Measurements from ENCODE around the gene WDR46. TPM values are rescaled to one million over a fixed set of nuclear protein-coding genes. Genes with fewer than 3 reads are reported as not detected.

The WDR46 gene
- polyA plus RNA-seq, 1 donor from 2014 or later, result 68.7 TPM

DNA sequence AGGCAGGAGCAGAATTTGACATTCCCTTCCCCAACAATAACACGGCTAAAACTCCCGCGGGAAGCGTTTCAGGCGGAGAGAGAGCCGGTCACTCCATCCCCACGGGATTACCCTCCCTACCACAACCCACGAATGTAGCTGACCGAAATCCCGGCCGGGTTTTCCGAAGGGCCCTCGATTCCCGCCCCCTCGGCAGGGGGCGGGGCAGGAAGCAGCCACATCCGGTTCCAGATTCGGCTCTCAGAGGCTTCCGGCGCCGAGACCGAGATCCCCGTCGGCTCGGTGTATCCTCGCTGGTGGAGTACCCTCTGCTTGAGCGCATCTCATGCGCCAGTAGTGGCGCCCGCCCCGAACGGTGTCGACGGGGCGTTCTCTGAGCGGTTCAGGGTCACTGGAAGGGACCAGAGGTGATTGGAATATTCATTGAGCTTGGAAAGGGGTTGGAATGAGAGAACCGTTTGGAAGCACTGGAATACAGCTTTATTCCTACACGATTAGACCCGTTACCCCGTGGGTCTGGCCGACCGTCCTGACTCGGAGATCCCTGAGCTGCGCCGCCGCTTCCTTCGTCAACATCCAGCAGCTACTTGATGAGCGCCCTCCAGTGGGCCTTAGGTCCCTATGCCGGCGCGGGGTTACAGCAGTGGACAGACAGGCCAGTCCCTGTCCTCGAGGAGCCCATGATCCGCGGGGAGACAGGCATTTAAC is 10.4 kb upstream of the WDR46 start:
- Mint-ChIP-seq H3K36me3 (peaks cover 4% of the 10 kb centered on the region), H3K9me3 (no peaks in the 10 kb centered on the region), H3K27me3 (no peaks in the 10 kb centered on the region), H3K4me1 (peaks cover 15 to 28% (median 22%) of the 10 kb centered on the region in 3 donors), H3K4me3 (peak overlapping the region; percentile 92 to 99 (median 97)), H3K27ac (peak overlapping the region; percentile 98 to 99 (median 99))

- H3K27ac Mint-ChIP-seq, result peak within 1 kb of the TSS; percentile 98 to 99 (median 99)
- peaks cover 4% of the 10 kb centered on the region for H3K36me3 Mint-ChIP-seq
- H3K27me3 Mint-ChIP-seq, result no peaks in the 10 kb centered on the region
- H3K4me3 Mint-ChIP-seq, result peak within 1 kb of the TSS; percentile 92 to 99 (median 97)
- H3K4me1 Mint-ChIP-seq, result peaks cover 15 to 26% (median 22%) of the 10 kb centered on the region in 3 donors
- no peaks in the 10 kb centered on the region for H3K9me3 Mint-ChIP-seq
These were observed 9.8 kb upstream of the WDR46 start, which contains the start of gene RGL2 for GRCh38 chr6:33298773-33299236. TSS of gene RGL2 (minus strand) at chr6:33298942. CDS start at chr6:33298610, 332 bp downstream.

- H3K27ac Mint-ChIP-seq, result peak overlapping the region; percentile 98 to 99 (median 99)
- H3K36me3 Mint-ChIP-seq, result peaks cover 4% of the 10 kb centered on the region
- no peaks in the 10 kb centered on the region for H3K27me3 Mint-ChIP-seq
- peaks cover 15 to 22% (median 19%) of the 10 kb centered on the region in 3 donors for H3K4me1 Mint-ChIP-seq
- no peaks in the 10 kb centered on the region for H3K9me3 Mint-ChIP-seq
- H3K4me3 Mint-ChIP-seq, result peak overlapping the region; percentile 92 to 99 (median 97)
These were observed 9.1 kb upstream of the WDR46 start for GRCh38 chr6:33297956-33298772.

DNA sequence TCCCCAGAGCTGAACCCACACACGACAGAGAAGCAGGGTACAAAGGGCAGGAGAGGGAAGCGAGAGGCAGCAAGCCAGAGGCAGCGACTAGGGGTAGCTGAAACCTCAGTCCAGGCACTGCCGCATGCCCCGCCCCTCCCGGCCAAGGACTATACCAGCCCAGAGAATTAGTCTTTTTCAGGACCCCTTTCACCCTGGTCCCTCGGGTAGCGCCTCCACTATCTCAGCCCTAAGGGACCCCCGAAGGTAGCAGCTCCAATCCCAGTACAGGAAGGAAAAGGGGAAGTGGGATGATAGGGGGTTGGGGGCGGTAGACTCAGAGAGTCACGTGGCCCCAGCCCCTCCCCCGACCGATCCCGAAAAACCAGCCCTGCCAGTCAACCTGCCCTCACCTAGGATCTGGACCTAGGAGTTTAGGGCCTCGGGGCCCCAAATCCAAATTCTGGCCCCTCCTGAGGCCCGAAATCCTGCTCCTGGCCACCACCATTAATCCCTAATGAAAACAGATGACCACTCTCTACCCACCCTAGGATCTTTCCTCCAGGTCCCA is 8.4 kb upstream of the WDR46 start:
- Mint-ChIP-seq H3K27ac (peak overlapping the region; percentile 89 to 99 (median 99)), H3K4me3 (peak overlapping the region; percentile 75 to 99 (median 95)), H3K4me1 (peaks cover 15 to 22% (median 19%) of the 10 kb centered on the region in 3 donors), H3K36me3 (peaks cover 6% of the 10 kb centered on the region), H3K9me3 (no peaks in the 10 kb centered on the region), H3K27me3 (no peaks in the 10 kb centered on the region)

DNA sequence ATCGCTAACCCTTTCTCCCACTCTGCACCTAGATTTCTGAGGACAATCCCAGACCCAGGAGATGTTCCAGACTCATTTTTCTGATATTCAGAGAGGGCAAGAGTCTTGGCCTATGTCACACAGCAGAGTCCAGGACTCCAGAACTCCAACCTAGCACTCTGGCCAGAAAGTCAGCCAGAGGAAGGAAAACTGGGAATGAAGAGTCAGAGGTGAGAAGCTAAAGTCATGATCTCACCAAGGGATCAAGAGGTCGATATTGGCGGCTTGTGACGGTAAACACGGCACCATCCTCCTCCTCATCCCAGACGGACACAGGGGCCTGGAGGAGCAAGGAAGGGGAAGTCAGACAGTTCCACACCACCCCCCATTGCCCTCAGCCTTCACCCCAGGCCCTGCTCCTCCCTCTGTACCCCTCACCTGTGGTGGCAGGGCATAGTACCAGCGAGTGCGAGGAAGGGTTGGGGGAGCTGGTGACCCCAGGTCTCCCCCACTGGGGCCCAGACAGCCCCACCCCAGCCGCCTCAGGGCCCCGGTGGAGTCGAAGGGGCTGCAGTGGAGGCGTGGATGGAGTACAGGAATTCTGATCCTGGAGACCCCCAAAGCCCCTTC is 7.9 kb upstream of the WDR46 start:
- H3K27ac Mint-ChIP-seq, result peak overlapping the region; percentile 89 to 99 (median 99)
- H3K9me3 Mint-ChIP-seq, result no peaks in the 10 kb centered on the region
- H3K27me3 Mint-ChIP-seq, result no peaks in the 10 kb centered on the region
- peaks cover 15 to 22% (median 19%) of the 10 kb centered on the region in 3 donors for H3K4me1 Mint-ChIP-seq
- H3K36me3 Mint-ChIP-seq, result peaks cover 6% of the 10 kb centered on the region
- peak overlapping the region; percentile 75 to 99 (median 95) for H3K4me3 Mint-ChIP-seq

DNA sequence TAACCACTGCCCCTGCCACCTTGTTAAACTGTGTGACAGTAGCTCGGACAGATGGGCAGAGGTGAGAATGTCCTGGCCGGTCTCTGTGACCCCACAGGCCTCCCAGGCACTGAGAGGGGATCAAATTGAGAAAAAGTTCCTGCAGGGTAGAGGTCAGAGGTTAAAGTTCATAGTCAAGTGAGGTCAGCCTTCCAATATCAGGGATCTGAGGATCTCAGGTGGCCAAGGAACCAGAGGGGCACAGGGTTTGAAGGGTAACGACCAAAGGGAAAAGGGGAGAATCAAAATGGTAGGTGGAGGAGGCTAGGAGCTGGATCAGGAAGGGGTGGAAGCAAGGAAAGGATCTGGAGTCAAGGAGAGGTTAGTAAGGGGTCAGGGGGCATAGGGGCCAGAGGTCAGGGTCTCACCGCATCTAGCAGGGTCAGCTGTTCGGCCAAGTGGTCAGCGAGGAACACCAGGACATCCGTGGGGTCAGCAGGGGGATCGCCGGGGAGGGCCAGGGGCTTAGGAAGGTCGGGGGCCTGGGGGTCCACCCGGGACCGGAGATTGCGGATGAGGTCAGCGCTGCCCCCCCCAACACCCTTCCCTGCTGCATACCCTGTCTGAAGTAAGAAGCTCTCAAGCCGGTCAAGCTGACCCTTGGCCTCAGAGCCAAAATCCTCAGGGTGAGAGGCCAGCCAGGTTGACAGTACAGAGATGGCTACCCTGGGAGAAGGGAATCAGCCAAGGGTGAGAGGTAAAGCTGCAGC is 6.8 kb upstream of the WDR46 start:
- Mint-ChIP-seq H3K36me3 (peaks cover 6% of the 10 kb centered on the region), H3K27me3 (no peaks in the 10 kb centered on the region), H3K27ac (no peak overlapping the region), H3K4me3 (peak overlapping the region in 3 of 4 donors; percentile 23 to 99 (median 43)), H3K9me3 (no peaks in the 10 kb centered on the region), H3K4me1 (peaks cover 14 to 25% (median 19%) of the 10 kb centered on the region in 3 donors)

GRCh38 chr6:33294086-33294823 is 5.2 kb upstream of the WDR46 start:
- peak overlapping the region in 2 of 4 donors; percentile 39 to 83 for H3K4me3 Mint-ChIP-seq
- H3K36me3 Mint-ChIP-seq, result peaks cover 6% of the 10 kb centered on the region
- no peaks in the 10 kb centered on the region for H3K9me3 Mint-ChIP-seq
- no peaks in the 10 kb centered on the region for H3K27me3 Mint-ChIP-seq
- peak overlapping the region in 2 of 3 donors; percentile 43 to 70 for H3K27ac Mint-ChIP-seq
- peaks cover 9 to 22% (median 21%) of the 10 kb centered on the region in 3 donors for H3K4me1 Mint-ChIP-seq

- Mint-ChIP-seq H3K27ac (no peak overlapping the region), H3K4me1 (peaks cover 15 to 25% (median 24%) of the 10 kb centered on the region in 3 donors), H3K4me3 (peak overlapping the region in 2 of 4 donors; percentile 51 to 96), H3K36me3 (peaks cover 8% of the 10 kb centered on the region), H3K27me3 (no peaks in the 10 kb centered on the region), H3K9me3 (no peaks in the 10 kb centered on the region)
These were observed 4.1 kb upstream of the WDR46 start for GRCh38 chr6:33292996-33293682.

- H3K36me3 Mint-ChIP-seq, result peaks cover 8% of the 10 kb centered on the region
- H3K27me3 Mint-ChIP-seq, result no peaks in the 10 kb centered on the region
- H3K9me3 Mint-ChIP-seq, result no peaks in the 10 kb centered on the region
- H3K27ac Mint-ChIP-seq, result peak overlapping the region in 1 of 3 donors; percentile 64
- peaks cover 15 to 34% (median 17%) of the 10 kb centered on the region in 3 donors for H3K4me1 Mint-ChIP-seq
- peak overlapping the region; percentile 96 to 100 (median 98) for H3K4me3 Mint-ChIP-seq
These were observed 1.4 kb upstream of the WDR46 start for GRCh38 chr6:33290459-33290858.

- H3K9me3 Mint-ChIP-seq, result no peaks in the 10 kb centered on the region
- no peaks in the 10 kb centered on the region for H3K27me3 Mint-ChIP-seq
- peaks cover 15 to 34% (median 17%) of the 10 kb centered on the region in 3 donors for H3K4me1 Mint-ChIP-seq
- peak overlapping the region; percentile 96 to 100 (median 98) for H3K4me3 Mint-ChIP-seq
- peak overlapping the region; percentile 75 to 94 (median 79) for H3K27ac Mint-ChIP-seq
- H3K36me3 Mint-ChIP-seq, result peaks cover 8% of the 10 kb centered on the region
These were observed 811 bp upstream of the WDR46 start for GRCh38 chr6:33289784-33290315.

DNA sequence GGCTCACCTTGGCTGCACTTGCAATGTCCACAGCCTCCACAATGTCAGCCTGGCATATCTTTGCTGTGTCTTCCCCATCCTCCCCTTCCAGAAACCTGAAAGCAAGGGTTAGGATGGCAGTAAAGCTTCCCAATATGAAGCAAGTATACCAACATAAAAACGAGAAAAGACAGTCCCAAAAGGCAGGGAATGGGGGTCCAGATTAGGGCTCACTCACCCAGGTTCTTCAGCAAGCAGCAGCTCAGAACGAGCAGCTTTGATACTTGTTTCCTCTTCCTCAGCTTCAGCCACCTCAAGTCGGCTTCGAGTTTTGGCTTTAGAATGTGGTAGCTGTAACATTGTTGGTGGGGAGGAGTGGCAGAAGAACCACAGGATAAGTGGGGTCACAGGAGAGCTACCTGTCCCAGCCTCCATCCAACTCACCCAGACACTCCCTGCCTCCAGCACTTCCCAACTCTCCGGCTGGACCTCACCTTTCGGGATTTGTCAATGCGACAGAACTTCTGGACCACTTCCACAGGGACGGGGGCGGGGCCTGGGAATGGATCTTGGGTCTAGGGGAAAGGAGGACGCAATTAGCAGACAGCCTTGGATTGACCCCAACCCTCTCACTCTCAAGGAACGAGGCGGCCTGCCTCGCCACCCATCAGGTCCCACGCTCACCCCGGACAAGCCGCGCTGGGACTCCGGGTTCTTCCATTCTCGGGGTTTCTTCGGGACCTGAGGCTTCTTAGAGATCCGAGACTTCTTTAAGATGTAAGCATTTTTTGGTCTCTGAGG is 708 bp downstream of the WDR46 start:
- Mint-ChIP-seq H3K27me3 (no peaks in the 10 kb centered on the region), H3K4me1 (peaks cover 15 to 34% (median 17%) of the 10 kb centered on the region in 3 donors), H3K36me3 (peaks cover 8% of the 10 kb centered on the region), H3K9me3 (no peaks in the 10 kb centered on the region), H3K27ac (peak overlapping the region; percentile 75 to 94 (median 79)), H3K4me3 (peak overlapping the region; percentile 96 to 100 (median 98))

Measured in IgD-negative memory B cell (primary cell).